Measurements from ENCODE around the gene GADD45GIP1. TPM values are rescaled to one million over a fixed set of nuclear protein-coding genes. Genes with fewer than 3 reads are reported as not detected.

Gene GADD45GIP1
- 10 to 100 TPM; 53.7 to 57.0 TPM for polyA plus RNA-seq

GRCh38 chr19:12956446-12957388 is at the start of gene GADD45GIP1:
Gene GADD45GIP1, minus strand, starts transcription at chr19:12957223. Its CDS starts 11 bp downstream, at chr19:12957212.
- Histone ChIP-seq H3K27ac (ENCODE audit: low read depth in 2 of 2, low read length in 1 of 2) (peak within 1 kb of the TSS; percentile 91 to 98), H3K4me3 (ENCODE audit: low read depth in 1 of 2, low read length in 2 of 2) (peak within 1 kb of the TSS; percentile 67 to 88), H3K4me1 (ENCODE audit: control insufficient read depth in 2 of 2, insufficient read depth in 2 of 2, low read length in 1 of 2) (peaks cover 4 to 9% of the 10 kb centered on the region in 2 donors), H3K27me3 (ENCODE audit: control insufficient read depth in 1 of 2, insufficient read depth in 2 of 2, low read length in 2 of 2) (no peaks in the 10 kb centered on the region), H3K36me3 (ENCODE audit: control insufficient read depth in 2 of 2, insufficient read depth in 2 of 2, low read length in 1 of 2) (peaks cover 6% of the 10 kb centered on the region in 2 donors), H3K9me3 (ENCODE audit: control insufficient read depth in 2 of 2, insufficient read depth in 1 of 2, low read depth in 1 of 2, low read length in 1 of 2) (no peaks in the 10 kb centered on the region)
- WGBS, 2 donors: 3% methylated on average over 84 of the region's 84 CpGs

DNA sequence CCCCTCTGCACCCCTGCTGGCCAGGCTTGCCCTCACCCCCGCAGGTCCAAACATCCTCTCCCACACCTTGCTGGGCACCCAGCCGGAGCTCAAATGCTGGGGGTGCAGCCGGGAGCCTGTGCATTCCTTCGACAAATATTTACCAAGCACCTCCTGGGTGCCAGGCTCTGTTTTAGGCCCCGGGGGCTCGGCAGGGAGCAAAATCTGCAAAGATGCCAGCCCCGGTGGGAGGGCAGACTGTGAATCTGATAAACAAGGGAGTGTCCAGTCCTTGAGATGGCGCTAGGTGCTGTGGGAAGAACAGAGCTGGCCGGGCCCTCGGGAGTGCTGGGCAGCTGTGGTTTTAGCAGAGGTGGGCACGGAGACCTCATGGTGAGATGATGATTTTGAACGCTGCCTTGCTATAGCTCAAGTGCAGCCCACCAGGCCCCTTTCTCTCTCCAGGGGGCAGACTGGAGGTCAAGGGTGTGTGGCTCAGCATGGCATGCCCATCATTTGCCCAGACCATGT is 48.9 kb upstream of the GADD45GIP1 start:
- peak overlapping the region; percentile 89 to 92 for H3K27ac ChIP-seq (ENCODE audit: low read depth in 2 of 2, low read length in 1 of 2)
- 30 to 36% methylated on average over 12 of the region's 12 CpGs for WGBS, 2 donors

DNA sequence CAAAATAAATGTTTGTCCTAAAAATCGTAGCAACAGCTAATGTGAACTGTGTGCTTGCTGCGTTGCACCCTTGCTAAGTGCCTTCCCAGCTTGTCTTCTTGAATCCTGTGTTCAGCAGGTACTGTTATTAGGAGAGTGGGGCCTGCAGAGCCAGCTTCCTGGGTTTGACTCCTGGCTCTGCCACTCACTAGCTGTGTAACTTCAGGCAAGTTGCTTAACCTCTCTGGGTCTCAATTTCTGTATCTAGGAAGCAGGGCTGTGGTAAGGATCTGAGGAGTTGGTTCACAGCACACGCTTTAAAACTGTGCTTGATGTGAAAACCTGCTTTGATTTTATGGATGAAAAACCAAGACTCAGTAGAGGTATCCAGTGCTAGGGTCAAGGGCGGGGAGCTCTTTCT is 48.2 kb upstream of the GADD45GIP1 start:
- Histone ChIP-seq H3K4me1 (ENCODE audit: control insufficient read depth in 2 of 2, insufficient read depth in 2 of 2, low read length in 1 of 2) (peaks cover 21 to 75% of the 10 kb centered on the region in 2 donors), H3K9me3 (ENCODE audit: control insufficient read depth in 2 of 2, insufficient read depth in 1 of 2, low read depth in 1 of 2, low read length in 1 of 2) (no peaks in the 10 kb centered on the region), H3K27me3 (ENCODE audit: control insufficient read depth in 1 of 2, insufficient read depth in 2 of 2, low read length in 2 of 2) (no peaks in the 10 kb centered on the region), H3K27ac (ENCODE audit: low read depth in 2 of 2, low read length in 1 of 2) (peak overlapping the region; percentile 89 to 92), H3K4me3 (ENCODE audit: low read depth in 1 of 2, low read length in 2 of 2) (no peak overlapping the region), H3K36me3 (ENCODE audit: control insufficient read depth in 2 of 2, insufficient read depth in 2 of 2, low read length in 1 of 2) (peaks cover 0 to 5% of the 10 kb centered on the region in 2 donors)
- WGBS, 2 donors: 58 to 73% methylated on average over 4 of the region's 4 CpGs

More for the DNA sequence above, 48.9 kb upstream of the GADD45GIP1 start:
- no peaks in the 10 kb centered on the region for H3K9me3 ChIP-seq (ENCODE audit: control insufficient read depth in 2 of 2, insufficient read depth in 1 of 2, low read depth in 1 of 2, low read length in 1 of 2)
- H3K27me3 ChIP-seq (ENCODE audit: control insufficient read depth in 1 of 2, insufficient read depth in 2 of 2, low read length in 2 of 2): no peaks in the 10 kb centered on the region
- H3K36me3 ChIP-seq (ENCODE audit: control insufficient read depth in 2 of 2, insufficient read depth in 2 of 2, low read length in 1 of 2): peaks cover 0 to 5% of the 10 kb centered on the region in 2 donors
- no peak overlapping the region for H3K4me3 ChIP-seq (ENCODE audit: low read depth in 1 of 2, low read length in 2 of 2)
- peaks cover 23 to 74% of the 10 kb centered on the region in 2 donors for H3K4me1 ChIP-seq (ENCODE audit: control insufficient read depth in 2 of 2, insufficient read depth in 2 of 2, low read length in 1 of 2)

DNA sequence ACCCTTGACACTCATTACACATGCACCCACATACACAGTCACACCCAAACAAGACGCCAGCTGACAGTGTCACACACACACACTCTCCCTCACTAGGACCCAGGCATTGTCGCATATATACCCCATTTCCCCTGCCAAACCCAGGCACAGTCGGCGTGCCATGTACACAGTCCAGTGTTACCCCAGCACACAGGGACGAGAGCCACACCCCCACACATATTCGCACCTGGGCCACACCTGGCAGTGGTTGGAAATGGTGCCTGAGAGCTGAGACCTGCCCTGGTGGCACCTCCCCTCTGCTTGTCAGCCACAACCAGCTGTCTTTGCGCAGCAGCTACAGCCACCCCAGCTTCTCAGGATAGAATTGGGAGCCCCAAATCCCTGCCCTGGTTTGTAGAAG is 47.2 kb upstream of the GADD45GIP1 start:
- Histone ChIP-seq H3K36me3 (ENCODE audit: control insufficient read depth in 2 of 2, insufficient read depth in 2 of 2, low read length in 1 of 2) (peaks cover 0 to 5% of the 10 kb centered on the region in 2 donors), H3K9me3 (ENCODE audit: control insufficient read depth in 2 of 2, insufficient read depth in 1 of 2, low read depth in 1 of 2, low read length in 1 of 2) (no peaks in the 10 kb centered on the region), H3K4me1 (ENCODE audit: control insufficient read depth in 2 of 2, insufficient read depth in 2 of 2, low read length in 1 of 2) (peaks cover 18 to 73% of the 10 kb centered on the region in 2 donors), H3K27ac (ENCODE audit: low read depth in 2 of 2, low read length in 1 of 2) (peak overlapping the region; percentile 89 to 92), H3K4me3 (ENCODE audit: low read depth in 1 of 2, low read length in 2 of 2) (no peak overlapping the region), H3K27me3 (ENCODE audit: control insufficient read depth in 1 of 2, insufficient read depth in 2 of 2, low read length in 2 of 2) (no peaks in the 10 kb centered on the region)
- 48 to 53% methylated on average over 7 of the region's 7 CpGs for WGBS, 2 donors

DNA sequence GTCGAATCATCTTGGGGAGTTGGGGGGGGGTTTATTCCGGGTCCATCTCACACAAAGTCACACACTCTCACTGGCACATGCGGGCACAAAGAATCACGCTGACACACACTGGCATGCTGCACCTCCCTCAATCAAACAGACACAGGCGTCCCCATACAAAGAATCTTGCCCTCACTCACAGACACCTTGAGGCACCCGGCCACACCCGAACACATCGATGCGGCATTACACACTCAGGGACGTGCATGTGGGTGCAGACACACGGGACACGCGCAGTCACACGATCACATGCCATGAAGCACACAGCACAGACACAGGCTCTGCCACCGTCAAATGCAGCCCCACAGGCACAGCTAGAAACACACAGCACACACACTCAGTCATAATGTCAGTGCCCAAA is 46.1 kb upstream of the GADD45GIP1 start:
- Histone ChIP-seq H3K27me3 (ENCODE audit: control insufficient read depth in 1 of 2, insufficient read depth in 2 of 2, low read length in 2 of 2) (no peaks in the 10 kb centered on the region), H3K9me3 (ENCODE audit: control insufficient read depth in 2 of 2, insufficient read depth in 1 of 2, low read depth in 1 of 2, low read length in 1 of 2) (no peaks in the 10 kb centered on the region), H3K27ac (ENCODE audit: low read depth in 2 of 2, low read length in 1 of 2) (peak overlapping the region; percentile 89 to 92), H3K4me3 (ENCODE audit: low read depth in 1 of 2, low read length in 2 of 2) (no peak overlapping the region), H3K4me1 (ENCODE audit: control insufficient read depth in 2 of 2, insufficient read depth in 2 of 2, low read length in 1 of 2) (peaks cover 16 to 68% of the 10 kb centered on the region in 2 donors), H3K36me3 (ENCODE audit: control insufficient read depth in 2 of 2, insufficient read depth in 2 of 2, low read length in 1 of 2) (peaks cover 0 to 10% of the 10 kb centered on the region in 2 donors)
- WGBS, 2 donors: 40 to 57% methylated on average over 15 of the region's 15 CpGs

DNA sequence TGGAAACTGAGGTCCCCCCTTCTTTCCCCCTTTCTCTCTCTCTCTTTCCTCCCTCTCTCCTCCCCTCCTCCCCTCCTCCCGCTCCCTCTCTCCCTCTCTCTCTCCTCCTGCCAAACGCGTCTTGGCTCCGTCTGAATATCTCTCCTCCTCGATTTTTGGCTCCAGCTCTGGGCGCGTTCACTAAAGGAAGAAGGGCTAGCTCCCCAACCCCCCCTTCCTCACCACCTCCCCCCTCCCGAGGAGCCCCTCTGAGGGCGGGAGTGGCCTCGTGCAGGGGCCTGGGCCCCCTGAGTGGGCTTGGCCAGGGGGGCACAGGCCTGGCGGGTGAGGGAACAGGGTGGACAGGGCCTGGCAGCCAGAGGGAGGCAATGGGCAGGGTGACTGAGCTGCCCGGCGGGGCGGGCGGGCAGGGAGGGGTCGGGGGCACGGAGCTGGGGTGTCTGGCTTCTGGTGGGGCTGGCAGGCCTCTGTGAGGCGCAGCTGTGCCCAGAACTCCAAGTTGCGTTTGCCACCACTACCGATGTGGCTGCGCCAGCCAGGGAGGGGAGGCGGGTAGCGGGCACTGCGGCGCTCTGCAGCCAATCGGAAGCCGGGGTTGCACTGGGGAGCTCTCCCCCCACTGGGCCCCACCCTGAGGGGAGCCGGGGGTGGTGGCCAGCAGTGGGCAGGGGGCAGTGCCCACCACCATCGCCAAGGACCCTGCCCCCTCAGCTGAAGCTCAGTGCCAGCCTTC is 45.3 kb upstream of the GADD45GIP1 start:
- peak overlapping the region; percentile 89 to 92 for H3K27ac ChIP-seq (ENCODE audit: low read depth in 2 of 2, low read length in 1 of 2)
- peak overlapping the region; percentile 0 to 30 for H3K4me3 ChIP-seq (ENCODE audit: low read depth in 1 of 2, low read length in 2 of 2)
- H3K36me3 ChIP-seq (ENCODE audit: control insufficient read depth in 2 of 2, insufficient read depth in 2 of 2, low read length in 1 of 2): peaks cover 0 to 12% of the 10 kb centered on the region in 2 donors
- no peaks in the 10 kb centered on the region for H3K27me3 ChIP-seq (ENCODE audit: control insufficient read depth in 1 of 2, insufficient read depth in 2 of 2, low read length in 2 of 2)
- WGBS, 2 donors: 26 to 49% methylated on average over 24 to 29 of the region's 29 CpGs
- H3K4me1 ChIP-seq (ENCODE audit: control insufficient read depth in 2 of 2, insufficient read depth in 2 of 2, low read length in 1 of 2): peaks cover 11 to 68% of the 10 kb centered on the region in 2 donors
- no peaks in the 10 kb centered on the region for H3K9me3 ChIP-seq (ENCODE audit: control insufficient read depth in 2 of 2, insufficient read depth in 1 of 2, low read depth in 1 of 2, low read length in 1 of 2)

DNA sequence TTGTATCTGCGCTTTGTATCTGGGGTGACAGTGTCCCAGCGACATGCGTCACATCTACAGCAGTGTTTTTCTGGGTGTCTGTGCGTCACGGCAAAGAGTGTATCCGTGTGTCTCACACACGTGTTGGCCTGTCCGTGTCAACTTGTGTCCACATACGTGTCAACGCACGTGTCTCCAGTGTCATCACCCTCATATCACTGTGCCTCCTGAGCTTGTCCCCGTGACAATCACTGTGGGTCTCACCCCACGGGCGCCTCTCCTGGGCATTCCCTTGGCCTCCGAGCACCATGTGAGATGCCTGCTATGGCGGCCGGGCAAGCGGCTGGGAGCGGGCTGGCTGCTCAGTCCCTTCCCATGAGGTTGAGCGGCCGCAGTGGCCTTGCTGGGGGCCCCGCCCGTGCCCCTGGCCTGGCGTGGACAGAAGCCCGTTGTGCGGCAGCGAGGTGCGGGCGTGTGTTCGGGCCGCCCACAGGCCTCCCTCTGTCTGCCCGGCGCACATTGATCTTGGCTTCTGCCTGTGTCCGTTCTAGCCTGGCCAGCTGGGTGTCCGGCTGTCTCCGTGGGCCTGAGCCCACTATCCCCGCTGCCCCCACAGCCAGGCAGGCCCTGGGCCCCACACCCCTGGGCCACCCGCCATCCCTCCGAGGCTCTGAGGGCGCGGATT is 44.6 kb upstream of the GADD45GIP1 start:
- H3K27ac ChIP-seq (ENCODE audit: low read depth in 2 of 2, low read length in 1 of 2): peak overlapping the region; percentile 89 to 92
- 34 to 58% methylated on average over 34 to 41 of the region's 41 CpGs for WGBS, 2 donors
- no peaks in the 10 kb centered on the region for H3K9me3 ChIP-seq (ENCODE audit: control insufficient read depth in 2 of 2, insufficient read depth in 1 of 2, low read depth in 1 of 2, low read length in 1 of 2)
- peaks cover 0 to 15% of the 10 kb centered on the region in 2 donors for H3K36me3 ChIP-seq (ENCODE audit: control insufficient read depth in 2 of 2, insufficient read depth in 2 of 2, low read length in 1 of 2)
- H3K27me3 ChIP-seq (ENCODE audit: control insufficient read depth in 1 of 2, insufficient read depth in 2 of 2, low read length in 2 of 2): no peaks in the 10 kb centered on the region
- H3K4me3 ChIP-seq (ENCODE audit: low read depth in 1 of 2, low read length in 2 of 2): peak overlapping the region; percentile 0 to 30
- H3K4me1 ChIP-seq (ENCODE audit: control insufficient read depth in 2 of 2, insufficient read depth in 2 of 2, low read length in 1 of 2): peaks cover 10 to 66% of the 10 kb centered on the region in 2 donors

DNA sequence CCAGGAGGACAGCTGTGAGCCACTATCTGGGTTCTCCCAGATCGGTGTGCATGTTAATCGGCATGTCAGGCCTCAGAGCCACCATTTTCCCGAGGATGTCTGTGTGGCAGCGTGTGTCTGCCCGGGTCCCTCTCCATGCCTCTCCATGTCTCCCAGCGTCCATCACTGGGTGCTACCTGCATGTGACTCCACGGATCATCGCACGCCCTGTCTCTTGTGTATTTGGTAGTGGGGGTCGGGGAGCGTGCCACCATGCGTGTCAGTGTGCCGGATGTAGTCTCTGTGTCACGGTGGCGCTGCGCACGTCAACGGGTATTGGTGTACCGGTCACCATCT is 44.1 kb upstream of the GADD45GIP1 start:
- H3K4me3 ChIP-seq (ENCODE audit: low read depth in 1 of 2, low read length in 2 of 2): no peak overlapping the region
- peaks cover 0 to 15% of the 10 kb centered on the region in 2 donors for H3K36me3 ChIP-seq (ENCODE audit: control insufficient read depth in 2 of 2, insufficient read depth in 2 of 2, low read length in 1 of 2)
- 49 to 68% methylated on average over 19 of the region's 19 CpGs for WGBS, 2 donors
- H3K27ac ChIP-seq (ENCODE audit: low read depth in 2 of 2, low read length in 1 of 2): peak overlapping the region; percentile 89 to 92
- H3K4me1 ChIP-seq (ENCODE audit: control insufficient read depth in 2 of 2, insufficient read depth in 2 of 2, low read length in 1 of 2): peaks cover 10 to 61% of the 10 kb centered on the region in 2 donors
- H3K27me3 ChIP-seq (ENCODE audit: control insufficient read depth in 1 of 2, insufficient read depth in 2 of 2, low read length in 2 of 2): no peaks in the 10 kb centered on the region
- H3K9me3 ChIP-seq (ENCODE audit: control insufficient read depth in 2 of 2, insufficient read depth in 1 of 2, low read depth in 1 of 2, low read length in 1 of 2): no peaks in the 10 kb centered on the region

All from esophagus (tissue), 2 donors.